ENCODE measurements around the gene VARS1. TPM values are rescaled to one million over a fixed set of nuclear protein-coding genes. Genes with fewer than 3 reads are reported as not detected.
A peak's percentile ranks its signal among the peaks of the same experiment; 100 is the strongest.
"Not testable (repeated sequence)": the region's sequence is repeated elsewhere in the genome, so short reads cannot be mapped to it uniquely, and the experiment has no call there.

The VARS1 gene
- total RNA-seq, 2 experiments from 2014 or later, result 85.0 to 100 TPM

DNA sequence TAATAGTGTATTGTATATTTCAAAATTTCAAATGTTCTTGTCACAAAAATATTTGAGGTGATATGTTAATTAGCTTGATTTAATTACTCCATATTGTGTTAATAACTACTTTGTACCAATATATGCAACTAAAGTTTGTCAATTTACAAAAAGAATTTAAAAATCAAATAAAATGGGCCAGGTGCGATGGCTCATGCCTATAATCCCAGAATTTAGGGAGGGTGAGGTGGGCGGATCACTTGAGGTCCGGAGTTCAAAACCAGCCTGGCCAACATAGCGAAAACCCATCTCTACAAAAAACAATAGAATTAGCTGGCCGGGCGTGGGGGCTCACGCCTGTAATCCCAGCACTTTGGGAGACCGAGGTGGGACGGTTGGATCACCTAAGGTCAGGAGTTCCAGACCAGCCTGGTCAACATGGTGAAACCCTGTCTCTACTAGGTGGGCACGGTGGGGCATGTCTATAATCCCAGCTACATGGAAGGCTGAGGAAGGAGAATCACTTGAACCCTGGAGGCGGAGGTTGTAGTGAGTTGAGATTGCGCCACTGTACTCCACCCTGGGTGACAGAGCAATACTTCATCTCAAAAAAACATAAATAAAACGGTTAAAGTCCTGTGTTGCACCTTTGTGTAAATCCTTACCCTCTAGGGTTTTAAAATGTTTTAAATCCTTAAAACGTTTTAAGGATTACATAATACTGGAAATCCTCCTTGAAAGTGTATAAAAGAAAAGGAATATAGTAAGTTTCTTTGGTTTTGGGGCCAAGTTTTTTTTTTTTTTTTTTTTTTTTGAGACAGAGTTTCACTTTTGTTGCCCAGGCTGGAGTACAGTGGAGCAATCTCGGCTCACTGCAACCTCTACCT is 36.0 kb upstream of the VARS1 start:
- Mint-ChIP-seq H3K36me3 (ENCODE audit: low read depth) (peaks cover 27% of the 10 kb centered on the region), H3K4me1 (peaks cover 31% of the 10 kb centered on the region), H3K4me3 (peak overlapping the region; percentile 97), H3K9me3 (no peaks in the 10 kb centered on the region), H3K27me3 (no peaks in the 10 kb centered on the region), H3K27ac (peak overlapping the region; percentile 19)
- ChIA-PET POLR2A (interaction anchor here (0.7 kb wide), 2 partner anchors 140 to 1791 kb away, joined by 3 read pairs; no protein-coding TSS in a partner anchor), CTCF (interaction anchor here (0.6 to 2.6 kb wide), 10 partner anchors 12 to 530 kb away, joined by 3 to 14 read pairs (median 6); partner anchors contain the start of genes BAG6, MSH5 and VARS1)
- DNase-seq, result no peak

- no peak for DNase-seq
- Mint-ChIP-seq H3K4me1 (peaks cover 31% of the 10 kb centered on the region), H3K36me3 (ENCODE audit: low read depth) (peaks cover 20% of the 10 kb centered on the region), H3K27ac (peak overlapping the region; percentile 89), H3K9me3 (no peaks in the 10 kb centered on the region), H3K4me3 (peak overlapping the region; percentile 97), H3K27me3 (no peaks in the 10 kb centered on the region)
- ChIA-PET POLR2A (interaction anchor here (0.7 to 1.3 kb wide), 3 partner anchors 141 to 1791 kb away, joined by 3 read pairs; partner anchors contain the start of gene TNF), CTCF (interaction anchor here (0.6 to 2.6 kb wide), 13 partner anchors 10 to 531 kb away, joined by 3 to 14 read pairs (median 5); partner anchors contain the start of genes BAG6, LY6G5C, MSH5 and VARS1)
Observed at GRCh38 chr6:31830886-31831335, 35.4 kb upstream of the VARS1 start.

GRCh38 chr6:31829633-31830283 is 34.2 kb upstream of the VARS1 start:
- H3K4me1 Mint-ChIP-seq, result peaks cover 40% of the 10 kb centered on the region
- ChIA-PET POLR2A (interaction anchor here (1.3 kb wide), 1 partner anchor 255 kb away, joined by 3 read pairs; the partner anchor contains the start of gene TNF), CTCF (interaction anchor here (0.6 to 2.6 kb wide), 20 partner anchors 9 to 413 kb away, joined by 3 to 14 read pairs (median 4); partner anchors contain the start of genes ABHD16A, BAG6, LY6G5C and MPIG6B)
- peaks cover 13% of the 10 kb centered on the region for H3K36me3 Mint-ChIP-seq (ENCODE audit: low read depth)
- peak overlapping the region; percentile 89 for H3K27ac Mint-ChIP-seq
- H3K9me3 Mint-ChIP-seq, result no peaks in the 10 kb centered on the region
- peak overlapping the region; percentile 97 for H3K4me3 Mint-ChIP-seq
- no peak for DNase-seq
- no peaks in the 10 kb centered on the region for H3K27me3 Mint-ChIP-seq

DNA sequence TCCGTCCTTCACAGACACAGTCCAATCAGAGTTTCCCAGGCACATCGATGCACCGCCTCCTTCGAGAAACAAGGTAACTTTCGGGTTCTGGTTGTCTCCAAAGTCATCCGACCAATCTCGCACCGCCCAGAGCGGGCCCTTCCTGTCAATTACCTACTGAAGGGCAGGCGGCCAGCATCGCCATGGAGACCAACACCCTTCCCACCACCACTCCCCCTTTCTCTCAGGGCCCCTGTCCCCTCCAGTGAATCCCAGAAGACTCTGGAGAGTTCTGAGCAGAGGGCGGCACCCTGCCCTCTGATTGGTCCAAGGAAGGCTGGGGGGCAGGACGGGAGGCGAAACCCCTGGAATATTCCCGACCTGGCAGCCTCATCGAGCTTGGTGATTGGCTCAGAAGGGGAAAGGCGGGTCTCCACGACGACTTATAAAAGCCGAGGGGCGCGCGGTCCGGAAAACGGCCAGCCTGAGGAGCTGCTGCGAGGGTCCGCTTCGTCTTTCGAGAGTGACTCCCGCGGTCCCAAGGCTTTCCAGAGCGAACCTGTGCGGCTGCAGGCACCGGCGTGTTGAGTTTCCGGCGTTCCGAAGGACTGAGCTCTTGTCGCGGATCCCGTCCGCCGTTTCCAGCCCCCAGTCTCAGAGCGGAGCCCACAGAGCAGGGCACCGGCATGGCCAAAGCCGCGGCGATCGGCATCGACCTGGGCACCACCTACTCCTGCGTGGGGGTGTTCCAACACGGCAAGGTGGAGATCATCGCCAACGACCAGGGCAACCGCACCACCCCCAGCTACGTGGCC is 31.9 kb upstream of the VARS1 start, which contains the start of gene HSPA1B:
TSS of gene HSPA1B (plus strand) at position 453 of the 794 bp plus-strand sequence. CDS start at position 666, 213 bp downstream.
- peaks cover 12% of the 10 kb centered on the region for H3K36me3 Mint-ChIP-seq (ENCODE audit: low read depth)
- H3K9me3 Mint-ChIP-seq, result no peaks in the 10 kb centered on the region
- ChIA-PET POLR2A (interaction anchor here (0.6 to 2.4 kb wide), 6 partner anchors 29 to 257 kb away, joined by 3 to 9 read pairs (median 3); partner anchors contain the start of genes CLIC1 and GPANK1), CTCF (interaction anchor here (0.6 to 1.2 kb wide), 5 partner anchors 40 to 281 kb away, joined by 3 to 5 read pairs (median 3); partner anchors contain the start of gene ATP6V1G2)
- no peaks in the 10 kb centered on the region for H3K27me3 Mint-ChIP-seq
- peak within 1 kb of the TSS; percentile 96 for H3K27ac Mint-ChIP-seq
- H3K4me3 Mint-ChIP-seq, result peak within 1 kb of the TSS; percentile 86
- H3K4me1 Mint-ChIP-seq, result peaks cover 53% of the 10 kb centered on the region
- DNase-seq, result peak; percentile 97

- POLR2A ChIA-PET, result interaction anchor here (0.6 to 2.4 kb wide), 4 partner anchors 28 to 257 kb away, joined by 3 to 9 read pairs (median 3); partner anchors contain the start of genes CLIC1 and GPANK1
- Mint-ChIP-seq H3K27me3 (no peaks in the 10 kb centered on the region), H3K36me3 (ENCODE audit: low read depth) (peaks cover 12% of the 10 kb centered on the region), H3K4me3 (peak overlapping the region; percentile 86), H3K4me1 (peaks cover 58% of the 10 kb centered on the region), H3K27ac (peak overlapping the region; percentile 96), H3K9me3 (no peaks in the 10 kb centered on the region)
- CTCF ChIA-PET, result interaction anchor here (0.8 to 1.2 kb wide), 4 partner anchors 12 to 281 kb away, joined by 3 read pairs; partner anchors contain the start of genes ATP6V1G2, HSPA1L and NEU1
- DNase-seq, result no peak
Observed at GRCh38 chr6:31826793-31827285, 31.3 kb upstream of the VARS1 start.

- H3K9me3 Mint-ChIP-seq, result no peaks in the 10 kb centered on the region
- DNase-seq, result no peak
- peak overlapping the region; percentile 96 for H3K27ac Mint-ChIP-seq
- ChIA-PET POLR2A (no interaction called here), CTCF (interaction anchor here (0.6 to 1.2 kb wide), 2 partner anchors 37 to 74 kb away, joined by 3 read pairs; partner anchors contain the start of gene NEU1)
- peak overlapping the region; percentile 86 for H3K4me3 Mint-ChIP-seq
- H3K27me3 Mint-ChIP-seq, result no peaks in the 10 kb centered on the region
- peaks cover 51% of the 10 kb centered on the region for H3K4me1 Mint-ChIP-seq
- H3K36me3 Mint-ChIP-seq (ENCODE audit: low read depth), result peaks cover 6% of the 10 kb centered on the region
Observed at GRCh38 chr6:31825553-31825952, 30.0 kb upstream of the VARS1 start.

DNA sequence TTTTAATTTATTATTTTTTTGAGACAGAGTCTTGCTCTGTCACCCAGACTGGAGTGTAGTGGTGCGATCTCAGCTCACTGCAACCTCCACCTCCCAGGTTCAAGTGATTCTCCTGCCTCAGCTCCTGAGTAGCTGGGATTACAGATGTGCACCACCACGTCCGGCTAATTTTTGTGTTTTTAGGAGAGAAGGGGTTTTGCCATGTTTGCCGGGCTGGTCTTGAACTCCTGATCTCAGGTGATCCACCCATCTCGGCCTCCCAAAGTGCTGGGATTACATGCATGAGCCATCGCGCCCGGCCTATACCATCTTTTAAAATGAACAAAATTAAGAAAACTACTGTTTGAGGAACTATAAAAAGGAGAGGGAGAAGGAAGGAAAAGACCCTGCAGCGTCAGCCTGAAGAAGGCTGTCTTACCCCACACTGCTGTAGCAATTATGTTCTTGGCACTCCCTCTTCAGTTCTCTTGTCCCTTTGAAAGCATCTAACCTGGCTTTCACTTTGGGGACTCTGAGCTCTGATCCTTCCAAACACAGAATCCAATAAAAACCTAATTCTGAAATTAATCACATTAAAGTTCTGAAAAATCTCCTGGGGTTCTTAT is 28.1 kb upstream of the VARS1 start:
- H3K27ac Mint-ChIP-seq; H3K27me3 Mint-ChIP-seq; H3K4me3 Mint-ChIP-seq; H3K9me3 Mint-ChIP-seq; H3K36me3 Mint-ChIP-seq (ENCODE audit: low read depth); DNase-seq: not testable (repeated sequence)
- CTCF ChIA-PET, result interaction anchor here (1.3 to 1.8 kb wide), 3 partner anchors 27 to 94 kb away, joined by 4 to 7 read pairs (median 4); partner anchors contain the start of gene DDAH2
- POLR2A ChIA-PET, result interaction anchor here (1.2 kb wide), 1 partner anchor 17 kb away, joined by 13 read pairs; the partner anchor contains the start of gene LSM2
- H3K4me1 Mint-ChIP-seq, result peaks cover 58% of the 10 kb centered on the region

GRCh38 chr6:31822036-31822821 is 26.7 kb upstream of the VARS1 start:
- no peaks in the 10 kb centered on the region for H3K9me3 Mint-ChIP-seq
- DNase-seq, result peak; percentile 59
- H3K4me3 Mint-ChIP-seq, result peak overlapping the region; percentile 93
- no peaks in the 10 kb centered on the region for H3K27me3 Mint-ChIP-seq
- peaks cover 8% of the 10 kb centered on the region for H3K36me3 Mint-ChIP-seq (ENCODE audit: low read depth)
- POLR2A ChIA-PET, result no interaction called here
- H3K27ac Mint-ChIP-seq, result peak overlapping the region; percentile 94
- CTCF ChIA-PET, result interaction anchor here (1.1 to 1.8 kb wide), 5 partner anchors 9 to 84 kb away, joined by 3 to 7 read pairs (median 6); no protein-coding TSS in a partner anchor
- peaks cover 70% of the 10 kb centered on the region for H3K4me1 Mint-ChIP-seq

GRCh38 chr6:31821301-31822035 is 25.9 kb upstream of the VARS1 start:
- ChIA-PET CTCF (interaction anchor here (0.6 to 1.5 kb wide), 6 partner anchors 8 to 275 kb away, joined by 3 to 6 read pairs (median 4); partner anchors contain the start of gene ATP6V1G2), POLR2A (no interaction called here)
- peak; percentile 42 for DNase-seq
- Mint-ChIP-seq H3K4me3 (peak overlapping the region; percentile 93), H3K36me3 (ENCODE audit: low read depth) (peaks cover 8% of the 10 kb centered on the region), H3K4me1 (peaks cover 63% of the 10 kb centered on the region), H3K9me3 (no peaks in the 10 kb centered on the region), H3K27ac (peak overlapping the region; percentile 94), H3K27me3 (no peaks in the 10 kb centered on the region)

DNA sequence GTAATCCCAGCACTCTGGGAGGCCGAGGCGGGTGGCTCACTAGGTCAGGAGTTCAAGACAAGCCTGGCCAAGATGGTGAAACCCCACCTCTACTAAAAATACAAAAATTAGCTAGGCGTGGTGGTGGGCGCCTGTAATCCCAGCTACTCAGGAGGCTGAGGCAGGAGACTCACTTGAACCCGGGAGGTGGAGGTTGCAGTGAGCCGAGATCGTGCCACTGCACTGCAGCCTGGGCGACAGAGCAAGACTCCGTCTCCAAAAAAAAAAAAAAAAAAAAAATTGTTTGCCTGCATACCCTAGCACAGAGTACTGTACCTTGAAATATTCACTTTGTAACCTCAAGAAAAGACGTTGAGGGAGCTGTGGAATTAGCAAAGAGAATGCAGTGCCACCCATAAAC is 24.8 kb upstream of the VARS1 start:
- peaks cover 56% of the 10 kb centered on the region for H3K4me1 Mint-ChIP-seq
- ChIA-PET POLR2A (interaction anchor here (0.7 to 0.8 kb wide), 2 partner anchors 14 to 1801 kb away, joined by 3 to 7 read pairs; no protein-coding TSS in a partner anchor), CTCF (interaction anchor here (0.6 to 1.5 kb wide), 6 partner anchors 10 to 109 kb away, joined by 3 to 6 read pairs (median 4); no protein-coding TSS in a partner anchor)
- H3K4me3 Mint-ChIP-seq; H3K27ac Mint-ChIP-seq; H3K36me3 Mint-ChIP-seq (ENCODE audit: low read depth); H3K9me3 Mint-ChIP-seq; H3K27me3 Mint-ChIP-seq; DNase-seq: not testable (repeated sequence)

Data from activated CD4-positive, alpha-beta T cell treated with anti-CD3 and anti-CD28 coated beads, Interleukin-2, amount 10 ng/mL, durations not matched to agents 7 days and 5 days (primary cell).